OCI-LY1 (cell line): ENCODE measurements around the gene RBM47.
"Not testable (repeated sequence)": the region's sequence is repeated elsewhere in the genome, so short reads cannot be mapped to it uniquely, and the experiment has no call there.

Source experiments
- H2AFZ ChIP-seq: fragments of 200-600 bp; sonication (generic), shearing (Covaris generic); 2 replicates; pipeline ENCODE4 v1.6.0; 2014; ENCODE audit warnings: antibody characterized with exemption, mild to moderate bottlenecking, low read length
- H3F3A ChIP-seq: fragments of 200-600 bp; sonication (generic), shearing (Covaris generic); 2 replicates; pipeline ENCODE4 v1.6.0; 2014; ENCODE audit warnings: mild to moderate bottlenecking, antibody characterized with exemption, low read length, moderate library complexity; ENCODE audit not compliant: insufficient read depth
- H3K27ac ChIP-seq: fragments of 200-600 bp; sonication (generic); 2 replicates; pipeline ENCODE4 v1.5.1; 2014; ENCODE audit warnings: low read length, mixed run types, mild to moderate bottlenecking, low read depth; ENCODE audit not compliant: poor library complexity, severe bottlenecking
- H3K27me3 ChIP-seq: fragments of 200-600 bp; sonication (generic); 2 replicates; pipeline ENCODE4 v1.6.0; 2014; ENCODE audit warnings: antibody characterized with exemption, mild to moderate bottlenecking, low read length, moderate library complexity; ENCODE audit not compliant: insufficient read depth
- H3K36me3 ChIP-seq: fragments of 200-600 bp; sonication (generic); 2 replicates; pipeline ENCODE4 v1.6.1; 2014; ENCODE audit warnings: mild to moderate bottlenecking, antibody characterized with exemption, low read length, moderate library complexity, mixed read lengths; ENCODE audit not compliant: insufficient read depth
- H3K4me1 ChIP-seq: fragments of 200-600 bp; sonication (generic); 2 replicates; pipeline ENCODE4 v1.5.1; 2014; ENCODE audit warnings: mild to moderate bottlenecking, low read length, moderate library complexity; ENCODE audit not compliant: insufficient read depth, severe bottlenecking
- H3K4me2 ChIP-seq: fragments of 200-600 bp; sonication (generic), shearing (Covaris generic); 2 replicates; pipeline ENCODE4 v1.6.1; 2014; ENCODE audit warnings: low read length
- H3K4me3 ChIP-seq: fragments of 200-600 bp; sonication (generic); 2 replicates; pipeline ENCODE4 v1.5.1; 2014; ENCODE audit warnings: low read length, low read depth, mild to moderate bottlenecking, mixed read lengths; ENCODE audit not compliant: poor library complexity, severe bottlenecking
- H3K79me2 ChIP-seq: fragments of 200-600 bp; shearing (Covaris generic); 2 replicates; pipeline ENCODE4 v1.6.1; 2016; ENCODE audit warnings: mixed run types, low read length, mixed read lengths; ENCODE audit not compliant: insufficient read depth
- H3K9ac ChIP-seq: fragments of 200-600 bp; sonication (generic), shearing (Covaris generic); 2 replicates; pipeline ENCODE4 v1.6.1; 2014; ENCODE audit warnings: mild to moderate bottlenecking, low read length, mixed read lengths
- H3K9me2 ChIP-seq: fragments of 200-600 bp; sonication (generic), shearing (Covaris generic); 2 replicates; pipeline ENCODE4 v1.6.1; 2014; ENCODE audit warnings: low read depth, mild to moderate bottlenecking, low read length, mixed read lengths
- H3K9me3 ChIP-seq: fragments of 200-600 bp; shearing (Covaris generic); 2 replicates; pipeline ENCODE4 v1.6.1; 2014; ENCODE audit warnings: low read length, mixed read lengths
- H4K20me1 ChIP-seq: fragments of 200-600 bp; sonication (generic), shearing (Covaris generic); 2 replicates; pipeline ENCODE4 v1.6.0; 2016; ENCODE audit warnings: mild to moderate bottlenecking, low read length; ENCODE audit not compliant: insufficient read depth
- EZH2 ChIP-seq: fragments of 200-600 bp; sonication (generic), shearing (Covaris generic); IDR thresholded peaks from 2 replicates; pipeline ENCODE4 v1.8.0; 2017; ENCODE audit warnings: borderline replicate concordance, mixed run types, mild to moderate bottlenecking, antibody characterized with exemption, low read length, moderate library complexity, mixed read lengths
- TF ChIP-seq, protein P1 (sequence below): fragments of 200-600 bp; sonication (generic), shearing (Covaris generic); IDR thresholded peaks from 2 replicates; pipeline ENCODE4 v1.5.1; 2017; ENCODE audit warnings: mild to moderate bottlenecking, antibody characterized with exemption, low read length, moderate library complexity, mixed read lengths

The RBM47 gene

DNA sequence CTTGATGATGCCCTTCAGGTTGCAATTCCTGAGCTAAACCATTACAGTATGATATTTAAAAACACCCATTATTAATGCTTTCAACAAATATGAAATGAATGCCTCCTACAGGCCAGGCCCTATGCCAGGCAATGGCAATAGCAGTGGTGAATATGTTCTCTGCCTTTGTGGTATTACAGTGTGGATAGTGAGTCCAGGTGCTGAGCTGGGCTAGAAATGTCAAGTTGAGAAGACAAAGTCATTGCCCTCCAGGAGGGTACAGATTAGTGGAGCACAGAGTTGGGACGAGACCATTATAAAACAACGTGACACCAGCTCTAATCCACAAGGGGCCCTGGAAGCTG lies 81.9 kb downstream of the RBM47 start:
- Histone ChIP-seq H2AFZ (no peak overlapping the region), H3K36me3 (no peaks in the 10 kb centered on the region), H3K9me3 (no peaks in the 10 kb centered on the region), H3K27ac (no peak overlapping the region), H3K79me2 (no peaks in the 10 kb centered on the region), H3K9ac (no peak overlapping the region), H3K27me3 (no peaks in the 10 kb centered on the region), H3K9me2 (no peaks in the 10 kb centered on the region), H3F3A (no peaks in the 10 kb centered on the region), H3K4me1 (peaks cover 6% of the 10 kb centered on the region), H4K20me1 (no peaks in the 10 kb centered on the region), H3K4me3 (no peak overlapping the region), H3K4me2 (no peak overlapping the region)
- TF ChIP-seq EZH2 = no peak
- TF ChIP-seq, protein P1, sequence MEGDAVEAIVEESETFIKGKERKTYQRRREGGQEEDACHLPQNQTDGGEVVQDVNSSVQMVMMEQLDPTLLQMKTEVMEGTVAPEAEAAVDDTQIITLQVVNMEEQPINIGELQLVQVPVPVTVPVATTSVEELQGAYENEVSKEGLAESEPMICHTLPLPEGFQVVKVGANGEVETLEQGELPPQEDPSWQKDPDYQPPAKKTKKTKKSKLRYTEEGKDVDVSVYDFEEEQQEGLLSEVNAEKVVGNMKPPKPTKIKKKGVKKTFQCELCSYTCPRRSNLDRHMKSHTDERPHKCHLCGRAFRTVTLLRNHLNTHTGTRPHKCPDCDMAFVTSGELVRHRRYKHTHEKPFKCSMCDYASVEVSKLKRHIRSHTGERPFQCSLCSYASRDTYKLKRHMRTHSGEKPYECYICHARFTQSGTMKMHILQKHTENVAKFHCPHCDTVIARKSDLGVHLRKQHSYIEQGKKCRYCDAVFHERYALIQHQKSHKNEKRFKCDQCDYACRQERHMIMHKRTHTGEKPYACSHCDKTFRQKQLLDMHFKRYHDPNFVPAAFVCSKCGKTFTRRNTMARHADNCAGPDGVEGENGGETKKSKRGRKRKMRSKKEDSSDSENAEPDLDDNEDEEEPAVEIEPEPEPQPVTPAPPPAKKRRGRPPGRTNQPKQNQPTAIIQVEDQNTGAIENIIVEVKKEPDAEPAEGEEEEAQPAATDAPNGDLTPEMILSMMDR = no peak

DNA sequence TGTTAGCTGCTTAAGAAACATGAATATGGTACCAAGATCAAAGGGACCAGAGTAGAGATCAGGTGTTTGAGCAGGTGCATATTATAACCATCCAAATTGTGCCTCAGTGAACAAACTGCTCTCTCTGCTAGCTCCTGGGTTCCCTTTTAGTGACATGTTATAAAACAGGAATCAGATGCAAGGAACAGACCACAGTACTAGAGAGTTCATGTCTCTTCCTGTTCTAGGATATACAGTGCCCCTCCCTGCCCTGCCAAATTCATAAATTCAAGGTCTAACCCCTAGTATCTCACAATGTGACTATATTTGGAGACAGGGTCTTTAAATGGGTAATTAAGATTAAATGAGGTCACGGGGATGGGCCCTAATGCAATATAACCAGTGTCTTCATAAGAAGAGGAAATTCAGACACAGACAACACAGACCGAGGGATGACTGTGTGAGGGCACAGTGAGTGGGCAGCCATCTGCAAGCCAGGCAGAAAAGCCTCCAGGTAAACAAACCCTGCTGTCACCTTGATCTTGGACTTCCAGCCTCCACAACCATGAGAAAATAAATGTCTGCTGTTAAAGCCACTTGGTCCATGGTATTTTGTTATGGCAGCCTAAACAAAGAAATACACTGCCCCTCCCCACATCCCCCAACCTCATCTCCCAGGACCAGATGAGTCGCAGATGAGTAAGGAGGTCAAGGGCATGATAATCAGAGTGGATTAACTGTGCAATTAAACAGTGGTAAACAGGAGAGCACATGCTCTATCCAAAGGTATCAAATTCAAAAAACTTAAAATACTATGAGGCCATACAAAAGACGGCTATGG lies 82.5 kb downstream of the RBM47 start:
- TF ChIP-seq, protein P1 = no peak
- no peak for TF ChIP-seq EZH2
- no peak overlapping the region for H3K27ac ChIP-seq

DNA sequence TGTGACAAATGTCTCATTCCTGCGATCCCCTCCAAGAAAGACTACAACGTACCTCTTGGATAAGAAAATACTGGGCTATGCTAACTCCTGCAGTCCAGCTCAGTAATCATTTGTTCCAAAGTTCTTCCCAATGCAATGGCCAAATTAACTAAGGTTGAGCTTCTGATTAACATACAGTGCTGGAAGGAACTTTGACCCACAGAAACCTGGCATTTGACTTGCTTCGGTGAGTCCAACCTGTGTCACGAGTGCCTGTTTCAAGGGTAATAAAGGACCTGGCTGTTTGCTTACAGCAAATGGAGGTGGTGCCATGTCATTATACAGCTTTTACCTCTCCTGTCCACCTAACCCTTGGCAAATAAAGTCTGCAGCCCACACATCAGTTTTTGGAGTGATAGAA lies 83.2 kb downstream of the RBM47 start:
- H3K4me3 ChIP-seq = no peak overlapping the region
- peaks cover 6% of the 10 kb centered on the region for H3K4me1 ChIP-seq

More for the DNA sequence above, 82.5 kb downstream of the RBM47 start:
- Histone ChIP-seq H3K4me3 (no peak overlapping the region), H3K36me3 (no peaks in the 10 kb centered on the region), H2AFZ (no peak overlapping the region), H3K9ac (no peak overlapping the region), H3K9me2 (no peaks in the 10 kb centered on the region), H3K9me3 (no peaks in the 10 kb centered on the region), H4K20me1 (no peaks in the 10 kb centered on the region), H3K79me2 (no peaks in the 10 kb centered on the region), H3K4me1 (peaks cover 6% of the 10 kb centered on the region), H3K4me2 (no peak overlapping the region), H3F3A (no peaks in the 10 kb centered on the region), H3K27me3 (no peaks in the 10 kb centered on the region)

DNA sequence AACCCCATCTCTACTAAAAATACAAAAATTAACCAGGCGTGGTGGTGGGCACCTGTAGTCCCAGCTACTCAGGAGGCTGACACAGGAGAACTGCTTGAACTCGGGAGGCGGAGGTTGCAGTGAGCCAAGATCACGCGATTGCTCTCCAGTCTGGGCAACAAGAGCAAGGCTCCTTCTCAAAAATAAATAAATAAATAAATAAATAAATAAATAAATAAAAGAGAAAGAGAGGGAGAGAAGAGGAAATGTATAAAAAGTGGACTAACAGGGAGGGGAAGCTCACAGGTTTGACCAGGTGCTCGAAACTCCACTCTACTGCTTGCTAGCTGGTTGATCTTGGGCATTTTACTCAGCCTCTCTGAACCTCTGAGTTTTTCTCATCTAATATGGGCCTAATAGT lies 84.2 kb downstream of the RBM47 start:
- not testable (repeated sequence) for H3K9me2 ChIP-seq, H3F3A ChIP-seq, H3K4me3 ChIP-seq, H3K36me3 ChIP-seq, H3K4me1 ChIP-seq, H3K27ac ChIP-seq, H3K79me2 ChIP-seq, H3K27me3 ChIP-seq, H3K9me3 ChIP-seq, H3K4me2 ChIP-seq, H2AFZ ChIP-seq, H4K20me1 ChIP-seq, H3K9ac ChIP-seq

More for the DNA sequence above, 83.2 kb downstream of the RBM47 start:
- Histone ChIP-seq H3K79me2 (no peaks in the 10 kb centered on the region), H3K27me3 (no peaks in the 10 kb centered on the region), H4K20me1 (no peaks in the 10 kb centered on the region), H3K27ac (no peak overlapping the region), H3K9me2 (no peaks in the 10 kb centered on the region), H2AFZ (no peak overlapping the region), H3K36me3 (no peaks in the 10 kb centered on the region), H3K9ac (no peak overlapping the region), H3K9me3 (no peaks in the 10 kb centered on the region), H3K4me2 (no peak overlapping the region), H3F3A (no peaks in the 10 kb centered on the region)
- TF ChIP-seq, protein P1 = no peak
- TF ChIP-seq EZH2 = no peak
